Sigmoid colon (tissue), 4 donors: Measurements from ENCODE around the gene SLC36A2.

Source experiments
- EP300 ChIP-seq, 4 donors: sonication (generic); formaldehyde crosslinking; IDR thresholded peaks; one replicate each; pipeline ENCODE4 v1.6.1; 2017; ENCODE audit warnings: antibody characterized with exemption in 4 of 4
- POLR2A ChIP-seq, 2 donors: fragments of 450-650 bp; IDR thresholded peaks; one replicate each; pipeline ENCODE4 v1.6.1; 2016; ENCODE audit warnings: antibody characterized with exemption in 2 of 2, mild to moderate bottlenecking in 2 of 2, moderate library complexity in 2 of 2
- POLR2AphosphoS5 ChIP-seq, 4 donors: sonication (generic); formaldehyde crosslinking; IDR thresholded peaks; one replicate each; pipeline ENCODE4 v1.6.1; 2017; ENCODE audit warnings: antibody characterized with exemption in 4 of 4
- TF ChIP-seq, protein P1 (sequence below), 4 experiments: fragments of 450-650 bp in 3 of 4; fragments of 200-600 bp in 1 of 4; IDR thresholded peaks; one replicate each; pipeline ENCODE4 v1.5.1; 2016 to 2019; ENCODE audit warnings: antibody characterized with exemption in 4 of 4, mild to moderate bottlenecking in 3 of 4, moderate library complexity in 2 of 4

DNA sequence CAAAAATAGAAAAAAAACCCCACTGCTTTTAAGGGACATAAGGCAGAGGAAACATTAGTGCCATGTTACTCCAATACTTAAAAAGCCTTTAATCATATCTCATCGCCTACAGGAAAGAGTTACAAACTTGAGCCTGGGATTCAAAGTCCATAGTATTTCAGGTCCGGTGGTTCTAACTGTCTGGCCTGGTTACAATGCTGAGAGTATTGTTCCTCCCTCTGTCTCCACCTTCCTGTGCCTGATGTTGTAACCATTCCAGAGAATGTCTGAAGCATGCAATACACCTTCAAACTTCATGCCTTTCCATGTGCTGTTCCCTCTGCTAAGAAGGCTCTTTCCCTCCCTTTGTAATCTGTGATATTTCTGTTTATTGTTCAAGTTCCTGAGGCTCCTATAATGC lies 41.6 kb upstream of the SLC36A2 start:
- TF ChIP-seq POLR2A (IDR thresholded peaks at IDR 0.05): no peak
- TF ChIP-seq, protein P1, sequence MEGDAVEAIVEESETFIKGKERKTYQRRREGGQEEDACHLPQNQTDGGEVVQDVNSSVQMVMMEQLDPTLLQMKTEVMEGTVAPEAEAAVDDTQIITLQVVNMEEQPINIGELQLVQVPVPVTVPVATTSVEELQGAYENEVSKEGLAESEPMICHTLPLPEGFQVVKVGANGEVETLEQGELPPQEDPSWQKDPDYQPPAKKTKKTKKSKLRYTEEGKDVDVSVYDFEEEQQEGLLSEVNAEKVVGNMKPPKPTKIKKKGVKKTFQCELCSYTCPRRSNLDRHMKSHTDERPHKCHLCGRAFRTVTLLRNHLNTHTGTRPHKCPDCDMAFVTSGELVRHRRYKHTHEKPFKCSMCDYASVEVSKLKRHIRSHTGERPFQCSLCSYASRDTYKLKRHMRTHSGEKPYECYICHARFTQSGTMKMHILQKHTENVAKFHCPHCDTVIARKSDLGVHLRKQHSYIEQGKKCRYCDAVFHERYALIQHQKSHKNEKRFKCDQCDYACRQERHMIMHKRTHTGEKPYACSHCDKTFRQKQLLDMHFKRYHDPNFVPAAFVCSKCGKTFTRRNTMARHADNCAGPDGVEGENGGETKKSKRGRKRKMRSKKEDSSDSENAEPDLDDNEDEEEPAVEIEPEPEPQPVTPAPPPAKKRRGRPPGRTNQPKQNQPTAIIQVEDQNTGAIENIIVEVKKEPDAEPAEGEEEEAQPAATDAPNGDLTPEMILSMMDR (IDR thresholded peaks at IDR 0.05): no peak
- TF ChIP-seq POLR2AphosphoS5 (IDR thresholded peaks at IDR 0.05): no peak
- TF ChIP-seq EP300 (IDR thresholded peaks at IDR 0.05): no peak
